ENCODE results near the gene NAALAD2.

NAALAD2 gene

DNA sequence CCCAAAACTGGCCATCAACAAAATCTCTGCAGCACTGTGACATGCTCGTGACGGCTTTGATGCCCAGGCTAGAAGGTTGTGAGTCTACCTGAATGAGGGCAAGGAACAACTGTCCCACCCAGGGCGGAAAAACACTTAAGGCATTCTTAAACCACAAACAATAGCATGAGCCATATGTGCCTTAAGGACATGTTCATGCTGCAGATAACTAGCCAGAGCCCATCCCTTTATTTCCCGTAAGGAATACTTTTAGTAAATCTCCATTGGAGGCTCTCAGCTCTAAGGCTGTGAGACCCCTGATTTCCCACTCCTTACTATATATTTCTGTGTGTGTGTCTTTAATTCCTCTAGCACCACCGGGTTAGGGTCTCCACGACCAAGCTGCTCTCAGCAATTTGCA, 85.0 kb downstream of the NAALAD2 start:
- H3K27ac ChIP-seq, result no peak overlapping the region
- TF ChIP-seq ZFX (IDR thresholded peaks at IDR 0.05; ENCODE audit: borderline replicate concordance), result no peak
- TF ChIP-seq CTCF (IDR thresholded peaks at IDR 0.05), result no peak

DNA sequence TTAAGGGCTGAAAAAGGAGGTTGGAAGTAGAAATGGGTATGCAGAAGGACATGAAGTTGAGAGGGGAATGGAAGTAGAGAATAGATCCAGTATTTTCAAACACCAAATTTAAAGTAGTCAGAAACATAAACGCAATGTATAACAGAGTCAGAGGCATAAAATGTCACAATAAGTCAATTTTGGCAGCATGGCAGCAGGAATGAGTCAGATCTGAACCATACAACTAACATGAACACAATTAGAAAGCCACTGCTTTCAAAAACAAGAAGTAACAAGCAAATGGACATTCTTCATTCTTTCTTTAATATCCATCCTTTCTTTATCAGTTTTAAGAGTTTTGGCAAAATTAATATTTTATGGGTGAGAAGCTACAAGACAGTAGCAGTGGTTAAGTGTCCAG, 85.9 kb downstream of the NAALAD2 start:
- no peak overlapping the region for H3K27ac ChIP-seq
- TF ChIP-seq ZFX (IDR thresholded peaks at IDR 0.05; ENCODE audit: borderline replicate concordance), result no peak
- no peak for TF ChIP-seq CTCF (IDR thresholded peaks at IDR 0.05)

GRCh38 chr11:90221803-90222458, 87.5 kb downstream of the NAALAD2 start:
- H3K27ac ChIP-seq, result peak overlapping the region; percentile 79
- TF ChIP-seq ZFX (IDR thresholded peaks at IDR 0.05; ENCODE audit: borderline replicate concordance) (no peak), CTCF (IDR thresholded peaks at IDR 0.05) (no peak)

DNA sequence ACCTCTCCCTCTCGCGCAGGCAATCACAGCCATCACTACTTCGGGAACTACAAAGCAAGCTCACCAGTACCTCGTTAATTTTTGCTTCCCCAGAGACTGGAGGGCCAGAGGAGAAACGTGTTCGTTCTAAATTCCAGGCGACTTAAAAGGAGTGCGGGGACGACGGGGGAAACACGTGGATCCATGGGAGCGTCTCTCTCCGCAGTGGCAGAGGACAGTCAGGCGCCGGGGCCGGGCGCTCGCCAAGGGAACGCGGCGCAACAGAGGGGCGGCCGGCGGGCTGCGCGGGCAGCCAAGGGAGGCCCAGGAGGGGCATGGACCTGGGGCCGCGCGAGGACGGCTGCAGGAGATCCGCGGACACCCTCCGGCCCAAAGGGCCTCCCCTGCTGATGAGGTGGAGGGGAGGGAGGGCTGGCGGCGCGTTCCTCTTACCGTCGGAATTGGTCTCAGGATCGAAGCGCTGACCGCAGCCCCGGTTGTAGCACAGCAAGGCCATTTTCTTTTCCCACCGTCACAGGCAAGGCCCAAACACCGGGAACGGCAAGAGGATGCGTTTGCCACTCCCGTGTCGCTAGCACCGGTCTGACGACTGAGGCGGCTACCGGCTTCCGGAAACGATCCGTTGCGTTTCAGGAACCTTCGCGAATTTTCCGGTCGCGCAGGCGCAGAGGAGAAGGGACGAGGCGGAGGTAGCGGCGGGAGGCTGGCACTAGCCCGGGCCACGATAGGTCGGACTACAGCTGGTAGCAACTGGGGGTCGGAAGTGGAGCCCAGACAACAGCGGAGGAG, 88.2 kb downstream of the NAALAD2 start, which contains the start of gene CHORDC1:
Gene CHORDC1 (minus strand): TSS at position 591 of the 789 bp plus-strand sequence. CDS start 95 bp downstream, at position 496.
- peak within 1 kb of the TSS; percentile 79 for H3K27ac ChIP-seq
- no peak for TF ChIP-seq ZFX (IDR thresholded peaks at IDR 0.05; ENCODE audit: borderline replicate concordance)

DNA sequence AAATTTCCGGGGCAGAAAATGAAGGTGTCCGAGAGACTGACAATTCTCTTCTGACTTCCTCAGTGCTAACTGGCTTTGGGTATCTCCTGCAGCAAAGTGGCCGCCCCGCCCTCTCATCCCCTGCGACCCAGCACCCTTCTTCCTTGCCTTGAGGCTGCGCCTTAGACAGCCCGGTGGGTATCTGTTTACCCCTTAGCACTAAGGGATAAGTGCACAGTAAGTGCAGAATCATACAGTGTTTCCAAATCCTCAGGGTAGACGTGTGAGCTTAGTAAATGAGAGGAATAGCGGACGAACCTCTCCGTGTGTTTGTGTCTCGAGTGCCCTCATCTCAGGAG, 88.8 kb downstream of the NAALAD2 start:
- H3K27ac ChIP-seq, result peak overlapping the region; percentile 79
- no peak for TF ChIP-seq CTCF (IDR thresholded peaks at IDR 0.05)
- TF ChIP-seq ZFX (IDR thresholded peaks at IDR 0.05; ENCODE audit: borderline replicate concordance), result no peak

DNA sequence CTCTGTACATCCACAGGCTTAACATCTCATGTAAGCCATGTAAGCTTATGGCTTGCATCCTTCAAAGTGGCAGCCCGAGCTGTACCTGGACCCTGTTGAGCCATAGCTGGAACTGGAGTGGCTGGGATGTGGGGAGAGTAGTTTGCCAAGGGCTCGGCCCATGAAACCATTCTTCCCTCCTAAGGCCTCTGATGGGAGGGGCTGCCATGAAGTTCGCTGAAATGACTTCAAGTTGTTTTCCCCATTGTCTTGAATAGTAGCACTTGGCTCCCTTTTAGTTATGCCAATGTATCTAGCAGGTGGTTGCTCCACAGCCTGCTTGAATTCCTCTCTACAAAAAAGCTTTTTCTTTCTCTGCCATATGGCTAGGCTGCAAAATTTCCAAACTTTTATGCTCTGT, 93.6 kb downstream of the NAALAD2 start:
- no peak for TF ChIP-seq CTCF (IDR thresholded peaks at IDR 0.05)
- TF ChIP-seq ZFX (IDR thresholded peaks at IDR 0.05; ENCODE audit: borderline replicate concordance), result no peak

GRCh38 chr11:90229791-90230190, 95.3 kb downstream of the NAALAD2 start:
- TF ChIP-seq ZFX (IDR thresholded peaks at IDR 0.05; ENCODE audit: borderline replicate concordance) (no peak), CTCF (IDR thresholded peaks at IDR 0.05) (no peak)
- no peak overlapping the region for H3K27ac ChIP-seq

More for the DNA sequence above, 93.6 kb downstream of the NAALAD2 start:
- no peak overlapping the region for H3K27ac ChIP-seq
